ENCODE results near the gene EFCAB13. TPM values are rescaled to one million over a fixed set of nuclear protein-coding genes. Genes with fewer than 3 reads are reported as not detected.
"Not testable (repeated sequence)": the region's sequence is repeated elsewhere in the genome, so short reads cannot be mapped to it uniquely, and the experiment has no call there.

EFCAB13 gene
- total RNA-seq, 1 donor from 2014 or later = 5.2 TPM

GRCh38 chr17:47376247-47376646, 52.5 kb downstream of the EFCAB13 start:
- Mint-ChIP-seq H3K27me3 (no peaks in the 10 kb centered on the region), H3K27ac (no peak overlapping the region), H3K9me3 (ENCODE audit: low read depth) (peaks cover 12% of the 10 kb centered on the region), H3K36me3 (ENCODE audit: insufficient read depth) (peaks cover 3% of the 10 kb centered on the region), H3K4me3 (ENCODE audit: low read depth) (no peak overlapping the region), H3K4me1 (ENCODE audit: low read depth) (no peaks in the 10 kb centered on the region)
- no peak for DNase-seq (ENCODE audit: low spot score, unreplicated experiment)
- no peak for TF ChIP-seq CTCF (IDR thresholded peaks at IDR 0.05; ENCODE audit: unreplicated experiment)

- no peak for TF ChIP-seq CTCF (IDR thresholded peaks at IDR 0.05; ENCODE audit: unreplicated experiment)
- H3K27me3 Mint-ChIP-seq = no peaks in the 10 kb centered on the region
Measured at GRCh38 chr17:47388825-47389224, 65.1 kb downstream of the EFCAB13 start.

GRCh38 chr17:47397532-47398128, 73.9 kb downstream of the EFCAB13 start:
- H3K9me3 Mint-ChIP-seq (ENCODE audit: low read depth); H3K4me3 Mint-ChIP-seq (ENCODE audit: low read depth); DNase-seq (ENCODE audit: low spot score, unreplicated experiment); H3K36me3 Mint-ChIP-seq (ENCODE audit: insufficient read depth); H3K27me3 Mint-ChIP-seq; H3K4me1 Mint-ChIP-seq (ENCODE audit: low read depth); H3K27ac Mint-ChIP-seq: not testable (repeated sequence)

More at GRCh38 chr17:47388825-47389224, 65.1 kb downstream of the EFCAB13 start:
- Mint-ChIP-seq H3K4me3 (ENCODE audit: low read depth) (no peak overlapping the region), H3K36me3 (ENCODE audit: insufficient read depth) (peaks cover 15% of the 10 kb centered on the region), H3K4me1 (ENCODE audit: low read depth) (no peaks in the 10 kb centered on the region), H3K27ac (no peak overlapping the region), H3K9me3 (ENCODE audit: low read depth) (peaks cover 8% of the 10 kb centered on the region)
- DNase-seq (ENCODE audit: low spot score, unreplicated experiment) = no peak

GRCh38 chr17:47400333-47400732, 76.6 kb downstream of the EFCAB13 start:
- no peaks in the 10 kb centered on the region for H3K9me3 Mint-ChIP-seq (ENCODE audit: low read depth)
- no peak for DNase-seq (ENCODE audit: low spot score, unreplicated experiment)
- TF ChIP-seq CTCF (IDR thresholded peaks at IDR 0.05; ENCODE audit: unreplicated experiment) = no peak

GRCh38 chr17:47401100-47401499, 77.3 kb downstream of the EFCAB13 start:
- H3K4me3 Mint-ChIP-seq (ENCODE audit: low read depth) = no peak overlapping the region
- H3K27me3 Mint-ChIP-seq = no peaks in the 10 kb centered on the region
- H3K27ac Mint-ChIP-seq = no peak overlapping the region
- no peak for TF ChIP-seq CTCF (IDR thresholded peaks at IDR 0.05; ENCODE audit: unreplicated experiment)
- H3K4me1 Mint-ChIP-seq (ENCODE audit: low read depth) = peaks cover 10% of the 10 kb centered on the region
- no peaks in the 10 kb centered on the region for H3K9me3 Mint-ChIP-seq (ENCODE audit: low read depth)
- H3K36me3 Mint-ChIP-seq (ENCODE audit: insufficient read depth) = peaks cover 4% of the 10 kb centered on the region
- no peak for DNase-seq (ENCODE audit: low spot score, unreplicated experiment)

More at GRCh38 chr17:47400333-47400732, 76.6 kb downstream of the EFCAB13 start:
- H3K36me3 Mint-ChIP-seq (ENCODE audit: insufficient read depth) = peaks cover 4% of the 10 kb centered on the region
- no peak overlapping the region for H3K4me3 Mint-ChIP-seq (ENCODE audit: low read depth)
- peaks cover 10% of the 10 kb centered on the region for H3K4me1 Mint-ChIP-seq (ENCODE audit: low read depth)
- H3K27ac Mint-ChIP-seq = no peak overlapping the region
- no peaks in the 10 kb centered on the region for H3K27me3 Mint-ChIP-seq

- Mint-ChIP-seq H3K36me3 (ENCODE audit: insufficient read depth) (no peaks in the 10 kb centered on the region), H3K27ac (no peak overlapping the region), H3K4me1 (ENCODE audit: low read depth) (peaks cover 10% of the 10 kb centered on the region), H3K4me3 (ENCODE audit: low read depth) (no peak overlapping the region), H3K27me3 (no peaks in the 10 kb centered on the region), H3K9me3 (ENCODE audit: low read depth) (no peaks in the 10 kb centered on the region)
- no peak for DNase-seq (ENCODE audit: low spot score, unreplicated experiment)
- no peak for TF ChIP-seq CTCF (IDR thresholded peaks at IDR 0.05; ENCODE audit: unreplicated experiment)
Measured at GRCh38 chr17:47404006-47404405, 80.3 kb downstream of the EFCAB13 start.

Data from progenitor cell of endocrine pancreas (in vitro differentiated cells).